ENCODE measurements around the gene HMGCS2.

The HMGCS2 gene

GRCh38 chr1:119762953-119763352, 5.8 kb downstream of the HMGCS2 start:
- H3K4me3 ChIP-seq (ENCODE audit: low read depth, low read length), result no peak overlapping the region
- TF ChIP-seq, protein P1, sequence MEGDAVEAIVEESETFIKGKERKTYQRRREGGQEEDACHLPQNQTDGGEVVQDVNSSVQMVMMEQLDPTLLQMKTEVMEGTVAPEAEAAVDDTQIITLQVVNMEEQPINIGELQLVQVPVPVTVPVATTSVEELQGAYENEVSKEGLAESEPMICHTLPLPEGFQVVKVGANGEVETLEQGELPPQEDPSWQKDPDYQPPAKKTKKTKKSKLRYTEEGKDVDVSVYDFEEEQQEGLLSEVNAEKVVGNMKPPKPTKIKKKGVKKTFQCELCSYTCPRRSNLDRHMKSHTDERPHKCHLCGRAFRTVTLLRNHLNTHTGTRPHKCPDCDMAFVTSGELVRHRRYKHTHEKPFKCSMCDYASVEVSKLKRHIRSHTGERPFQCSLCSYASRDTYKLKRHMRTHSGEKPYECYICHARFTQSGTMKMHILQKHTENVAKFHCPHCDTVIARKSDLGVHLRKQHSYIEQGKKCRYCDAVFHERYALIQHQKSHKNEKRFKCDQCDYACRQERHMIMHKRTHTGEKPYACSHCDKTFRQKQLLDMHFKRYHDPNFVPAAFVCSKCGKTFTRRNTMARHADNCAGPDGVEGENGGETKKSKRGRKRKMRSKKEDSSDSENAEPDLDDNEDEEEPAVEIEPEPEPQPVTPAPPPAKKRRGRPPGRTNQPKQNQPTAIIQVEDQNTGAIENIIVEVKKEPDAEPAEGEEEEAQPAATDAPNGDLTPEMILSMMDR (IDR thresholded peaks at IDR 0.05; ENCODE audit: insufficient read depth, low read depth, low read length, missing control alignments), result no peak
- DNase-seq (ENCODE audit: low read depth), result no peak

- no peak overlapping the region for H3K4me3 ChIP-seq (ENCODE audit: low read depth, low read length)
- DNase-seq (ENCODE audit: low read depth), result no peak
- TF ChIP-seq, protein P1 (IDR thresholded peaks at IDR 0.05; ENCODE audit: insufficient read depth, low read depth, low read length, missing control alignments), result no peak
Observed at GRCh38 chr1:119762409-119762808, 6.3 kb downstream of the HMGCS2 start.

GRCh38 chr1:119758584-119758983, 10.1 kb downstream of the HMGCS2 start:
- no peak for DNase-seq (ENCODE audit: low read depth)
- no peak overlapping the region for H3K4me3 ChIP-seq (ENCODE audit: low read depth, low read length)
- TF ChIP-seq, protein P1 (IDR thresholded peaks at IDR 0.05; ENCODE audit: insufficient read depth, low read depth, low read length, missing control alignments), result no peak

DNA sequence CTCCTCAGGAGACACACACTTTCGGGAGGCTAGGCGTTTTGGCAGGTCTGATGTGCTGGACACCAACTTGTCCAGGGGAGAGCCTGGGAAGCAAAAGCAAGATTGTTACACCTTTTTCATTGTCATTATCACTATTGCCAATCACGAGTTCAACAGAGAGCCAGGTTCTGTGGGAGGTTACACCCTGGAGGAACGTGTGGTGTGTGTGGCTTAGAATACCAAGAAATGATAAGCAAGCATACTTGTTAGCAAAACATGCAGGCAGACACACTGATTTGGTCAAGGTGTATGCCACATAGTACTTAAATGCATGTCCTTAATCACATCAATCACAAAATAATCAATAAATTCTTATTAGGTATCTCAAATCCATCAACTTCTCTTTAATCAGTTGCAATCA, 16.1 kb downstream of the HMGCS2 start:
- TF ChIP-seq, protein P1 (IDR thresholded peaks at IDR 0.05; ENCODE audit: insufficient read depth, low read depth, low read length, missing control alignments), result no peak
- DNase-seq (ENCODE audit: low read depth), result no peak
- H3K4me3 ChIP-seq (ENCODE audit: low read depth, low read length), result no peak overlapping the region

DNA sequence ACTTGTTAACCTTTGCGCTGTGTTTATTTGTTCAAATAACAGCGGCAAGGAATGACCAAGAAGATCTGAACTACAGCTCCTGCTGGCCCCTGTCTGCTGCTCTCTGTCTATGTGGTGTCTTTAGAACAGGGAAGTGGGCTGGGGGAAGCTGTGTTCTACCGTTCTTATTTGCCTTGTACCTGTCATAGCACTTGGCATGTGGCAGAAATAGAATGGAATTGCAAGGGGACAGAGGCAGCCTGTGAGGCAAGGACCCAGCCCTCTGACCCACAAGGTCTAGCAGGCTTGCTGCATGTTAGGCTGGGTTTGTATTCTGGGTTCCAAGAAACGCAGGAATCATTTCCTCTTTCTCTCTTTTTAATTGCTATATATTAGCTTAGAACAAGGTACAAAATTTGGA, 20.7 kb downstream of the HMGCS2 start:
- no peak overlapping the region for H3K4me3 ChIP-seq (ENCODE audit: low read depth, low read length)
- TF ChIP-seq, protein P1 (IDR thresholded peaks at IDR 0.05; ENCODE audit: insufficient read depth, low read depth, low read length, missing control alignments), result no peak

DNA sequence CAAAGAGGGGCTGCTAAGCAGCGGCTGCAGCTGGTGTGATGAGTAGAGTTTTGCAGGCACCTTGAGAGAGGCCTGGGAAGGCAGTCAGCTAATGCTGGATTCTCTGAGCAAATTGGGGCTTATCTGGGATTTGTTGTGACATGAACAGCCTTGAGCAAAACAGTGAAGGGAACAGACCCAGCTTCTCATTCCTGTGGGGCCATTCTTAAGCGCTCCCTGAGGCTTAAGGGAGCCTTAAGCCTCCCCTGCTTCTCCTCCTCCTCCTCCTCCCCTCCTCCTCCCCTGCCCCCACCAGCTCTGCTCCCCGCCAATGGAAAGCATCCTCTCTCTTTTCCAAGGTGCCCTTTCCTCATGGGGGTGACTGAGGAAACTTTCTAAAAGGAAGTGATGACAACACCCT, 21.3 kb downstream of the HMGCS2 start:
- no peak for DNase-seq (ENCODE audit: low read depth)
- TF ChIP-seq, protein P1 (IDR thresholded peaks at IDR 0.05; ENCODE audit: insufficient read depth, low read depth, low read length, missing control alignments), result no peak
- no peak overlapping the region for H3K4me3 ChIP-seq (ENCODE audit: low read depth, low read length)

More for the DNA sequence above, 20.7 kb downstream of the HMGCS2 start:
- no peak for DNase-seq (ENCODE audit: low read depth)

DNA sequence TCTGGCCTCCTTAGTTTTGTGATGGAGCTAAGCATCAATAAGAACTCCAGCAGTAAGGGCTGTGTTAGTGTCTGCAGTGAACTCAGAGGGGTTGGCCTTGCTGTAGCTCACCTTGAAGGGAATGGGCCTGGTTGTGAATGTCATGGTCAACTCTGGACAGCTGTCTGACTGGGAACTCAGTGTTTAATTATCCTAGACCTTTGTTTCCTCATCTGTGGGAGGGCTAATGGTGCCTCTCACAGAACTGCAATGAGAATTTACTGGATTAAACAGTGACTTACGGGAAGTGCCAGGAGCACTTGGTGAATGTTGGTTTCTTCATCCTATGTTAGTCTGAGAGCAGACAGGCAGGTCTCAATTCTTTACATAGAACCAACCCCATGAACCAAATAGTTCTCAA, 23.7 kb downstream of the HMGCS2 start:
- no peak overlapping the region for H3K4me3 ChIP-seq (ENCODE audit: low read depth, low read length)
- no peak for DNase-seq (ENCODE audit: low read depth)
- TF ChIP-seq, protein P1 (IDR thresholded peaks at IDR 0.05; ENCODE audit: insufficient read depth, low read depth, low read length, missing control alignments), result no peak
